ENCODE data around the gene YPEL5.
A peak's percentile ranks its signal among the peaks of the same experiment; 100 is the strongest.
"Not testable (repeated sequence)": the region's sequence is repeated elsewhere in the genome, so short reads cannot be mapped to it uniquely, and the experiment has no call there.

Gene YPEL5

DNA sequence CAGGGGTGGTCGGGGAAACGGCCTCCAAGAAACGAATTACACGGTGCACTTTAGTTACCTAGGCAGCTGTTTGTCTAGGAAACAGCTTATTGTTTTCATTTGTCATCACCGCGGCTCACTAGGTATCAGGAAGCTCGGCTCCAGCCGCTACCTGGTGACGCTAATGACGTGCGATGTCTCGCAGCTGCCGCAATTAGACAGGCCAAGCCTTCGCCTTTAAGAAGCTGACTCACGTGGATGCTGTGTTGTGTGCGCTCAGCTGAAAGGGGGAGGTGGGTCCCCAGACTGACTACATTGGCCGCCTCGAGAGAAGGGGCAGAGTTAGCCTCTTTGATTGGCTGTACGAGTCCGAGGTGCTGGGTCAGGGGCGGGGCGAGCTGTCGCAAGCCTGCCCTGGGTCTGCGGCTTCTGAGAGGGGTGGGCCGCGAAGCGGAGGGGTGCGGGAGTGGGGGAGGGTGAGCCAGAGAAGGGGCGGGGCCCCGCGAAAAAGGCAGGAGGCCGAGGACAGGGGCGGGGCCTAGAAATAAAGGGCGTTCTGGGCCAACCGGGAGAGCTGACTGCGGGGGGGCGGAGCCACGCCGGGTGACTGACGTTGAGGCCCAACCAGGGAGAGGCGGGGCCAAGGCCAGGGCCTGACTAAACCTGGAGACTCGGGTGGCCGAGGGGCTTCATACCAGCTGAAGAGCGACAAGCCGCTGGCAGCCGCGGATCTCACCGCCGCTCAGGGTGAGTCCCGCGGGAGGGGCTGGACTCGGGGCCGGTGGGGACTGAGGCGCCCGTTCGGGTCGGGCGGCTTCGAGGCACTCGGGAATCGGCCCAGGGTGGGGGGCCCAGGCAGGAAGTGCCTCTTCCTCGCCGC is at the start of gene YPEL5:
Gene YPEL5, plus strand, starts transcription at position 671 of the 859 bp plus-strand sequence. CDS start 9,645 bp downstream, outside the sequence.
- H3K4me3 ChIP-seq (replicated peaks; ENCODE audit: low read depth, low read length) = peak within 1 kb of the TSS; percentile 69
- TF ChIP-seq, protein P1, sequence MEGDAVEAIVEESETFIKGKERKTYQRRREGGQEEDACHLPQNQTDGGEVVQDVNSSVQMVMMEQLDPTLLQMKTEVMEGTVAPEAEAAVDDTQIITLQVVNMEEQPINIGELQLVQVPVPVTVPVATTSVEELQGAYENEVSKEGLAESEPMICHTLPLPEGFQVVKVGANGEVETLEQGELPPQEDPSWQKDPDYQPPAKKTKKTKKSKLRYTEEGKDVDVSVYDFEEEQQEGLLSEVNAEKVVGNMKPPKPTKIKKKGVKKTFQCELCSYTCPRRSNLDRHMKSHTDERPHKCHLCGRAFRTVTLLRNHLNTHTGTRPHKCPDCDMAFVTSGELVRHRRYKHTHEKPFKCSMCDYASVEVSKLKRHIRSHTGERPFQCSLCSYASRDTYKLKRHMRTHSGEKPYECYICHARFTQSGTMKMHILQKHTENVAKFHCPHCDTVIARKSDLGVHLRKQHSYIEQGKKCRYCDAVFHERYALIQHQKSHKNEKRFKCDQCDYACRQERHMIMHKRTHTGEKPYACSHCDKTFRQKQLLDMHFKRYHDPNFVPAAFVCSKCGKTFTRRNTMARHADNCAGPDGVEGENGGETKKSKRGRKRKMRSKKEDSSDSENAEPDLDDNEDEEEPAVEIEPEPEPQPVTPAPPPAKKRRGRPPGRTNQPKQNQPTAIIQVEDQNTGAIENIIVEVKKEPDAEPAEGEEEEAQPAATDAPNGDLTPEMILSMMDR (IDR thresholded peaks at IDR 0.05; ENCODE audit: low read depth, low read length, missing control alignments) = no peak
- DNase-seq (ENCODE audit: extremely low read depth, low read depth) = peak; percentile 97

DNA sequence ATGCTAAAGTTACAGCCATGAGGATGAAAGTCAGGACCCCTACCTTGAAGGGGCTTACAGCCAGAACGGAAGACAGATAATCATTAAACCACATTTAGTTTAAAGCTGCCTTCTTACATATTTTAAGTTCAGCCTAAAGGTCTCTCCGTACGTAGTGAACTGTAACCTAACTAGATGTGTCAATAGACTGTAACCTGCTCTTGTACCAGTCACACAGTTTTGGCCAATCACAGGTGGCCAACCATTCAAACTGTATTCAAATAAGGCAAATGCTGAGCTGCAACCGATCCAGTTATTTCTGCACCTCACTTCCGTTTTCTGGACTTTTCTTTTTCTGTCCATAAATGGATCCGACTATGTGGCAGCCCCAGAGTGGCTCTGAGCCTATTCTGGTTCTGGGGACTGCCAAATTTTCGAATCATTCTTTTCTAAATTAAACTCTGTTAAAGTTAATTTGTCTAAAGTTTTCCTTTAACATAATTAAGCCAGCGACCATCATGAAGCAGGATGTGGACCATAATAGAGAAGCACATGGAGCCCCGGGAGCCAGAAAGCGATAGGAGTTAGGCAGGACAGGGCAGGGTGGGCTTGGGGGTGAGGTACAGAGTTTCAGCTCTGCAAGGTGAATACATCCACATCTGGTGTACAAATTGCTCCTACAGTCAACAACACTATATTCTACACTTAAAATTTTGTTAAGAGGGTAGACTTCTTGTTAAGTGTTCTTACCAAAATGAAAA is 48.4 kb upstream of the YPEL5 start:
- TF ChIP-seq, protein P1 (IDR thresholded peaks at IDR 0.05; ENCODE audit: low read depth, low read length, missing control alignments) = no peak
- H3K4me3 ChIP-seq (replicated peaks; ENCODE audit: low read depth, low read length) = no peak overlapping the region
- DNase-seq (ENCODE audit: extremely low read depth, low read depth) = no peak

DNA sequence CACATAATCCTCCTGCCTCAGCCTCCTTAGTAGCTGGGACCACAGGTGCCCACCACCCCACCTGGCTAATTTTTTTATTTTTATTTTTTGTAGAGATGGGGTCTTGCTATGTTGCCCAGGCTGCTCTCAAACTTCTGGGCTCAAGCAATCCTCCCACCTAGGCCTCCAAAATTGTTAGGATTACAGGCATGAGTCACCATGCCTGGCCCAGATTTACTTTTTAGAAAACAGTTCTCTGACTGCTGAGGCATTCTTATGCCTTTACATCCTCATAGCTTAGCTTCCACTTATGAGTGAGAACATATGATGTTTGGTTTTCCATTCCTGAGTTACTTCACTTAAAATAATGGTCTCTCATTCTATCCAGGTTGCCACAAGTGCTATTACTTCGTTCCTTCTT is 47.4 kb upstream of the YPEL5 start:
- not testable (repeated sequence) for H3K4me3 ChIP-seq (replicated peaks; ENCODE audit: low read depth, low read length); DNase-seq (ENCODE audit: extremely low read depth, low read depth)

DNA sequence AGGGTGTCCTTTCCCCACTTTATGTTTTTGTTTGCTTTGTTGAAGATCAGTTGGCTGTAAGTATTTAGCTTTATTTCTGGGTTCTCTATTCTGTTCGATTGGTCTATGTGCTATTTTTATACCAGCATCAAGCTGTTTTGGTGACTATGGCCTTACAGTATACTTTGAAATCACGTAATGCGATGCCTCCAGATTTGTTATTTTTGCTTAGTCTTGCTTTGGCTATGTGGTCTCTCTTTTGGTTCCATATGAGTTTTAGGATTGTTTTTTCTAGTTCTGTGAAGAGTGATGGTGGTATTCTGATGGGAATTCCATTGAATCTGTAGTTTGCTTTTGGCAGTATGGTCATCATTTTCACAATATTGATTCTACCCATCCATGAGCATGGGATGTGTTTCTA is 46.1 kb upstream of the YPEL5 start:
- H3K4me3 ChIP-seq (replicated peaks; ENCODE audit: low read depth, low read length); DNase-seq (ENCODE audit: extremely low read depth, low read depth): not testable (repeated sequence)

DNA sequence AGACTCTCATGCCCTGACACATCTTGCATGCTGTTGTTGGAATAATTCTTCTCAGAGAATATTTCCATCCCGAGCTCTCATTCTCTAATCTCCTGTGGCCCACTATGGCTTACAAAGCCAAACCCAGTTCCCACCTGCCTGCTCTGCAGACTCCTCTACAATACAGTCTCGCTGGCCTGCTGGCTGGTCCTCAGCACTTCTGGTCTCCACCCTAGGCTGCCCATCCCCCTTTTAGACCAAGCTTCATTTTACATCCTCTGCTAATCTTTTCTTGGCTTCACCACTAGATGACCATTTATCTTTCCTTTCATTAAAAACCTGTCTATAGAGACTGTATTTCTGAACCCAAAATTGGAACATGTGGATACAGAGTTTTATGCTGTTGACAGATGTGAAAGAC is 42.5 kb upstream of the YPEL5 start:
- no peak overlapping the region for H3K4me3 ChIP-seq (replicated peaks; ENCODE audit: low read depth, low read length)
- TF ChIP-seq, protein P1 (IDR thresholded peaks at IDR 0.05; ENCODE audit: low read depth, low read length, missing control alignments) = no peak
- DNase-seq (ENCODE audit: extremely low read depth, low read depth) = no peak

DNA sequence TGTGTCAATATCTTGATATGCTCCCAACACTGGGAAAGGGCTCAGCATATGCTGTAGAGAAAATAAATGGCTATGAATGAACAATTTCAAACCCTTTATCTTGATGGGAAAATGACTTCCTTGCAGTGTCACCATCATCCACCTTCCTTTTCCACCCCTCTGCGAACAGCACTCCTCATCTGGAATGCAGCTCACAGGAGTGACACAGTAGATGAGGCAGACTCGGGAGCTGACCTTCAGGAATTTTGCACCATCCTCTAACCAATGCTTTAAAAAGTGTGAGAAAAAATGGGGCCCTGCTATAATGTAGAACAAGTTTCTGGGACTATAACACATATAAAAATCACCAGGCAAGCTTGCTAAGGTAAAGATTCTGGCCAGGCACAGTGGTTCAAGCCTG is 41.3 kb upstream of the YPEL5 start:
- no peak for DNase-seq (ENCODE audit: extremely low read depth, low read depth)
- TF ChIP-seq, protein P1 (IDR thresholded peaks at IDR 0.05; ENCODE audit: low read depth, low read length, missing control alignments) = no peak
- H3K4me3 ChIP-seq (replicated peaks; ENCODE audit: low read depth, low read length) = no peak overlapping the region

DNA sequence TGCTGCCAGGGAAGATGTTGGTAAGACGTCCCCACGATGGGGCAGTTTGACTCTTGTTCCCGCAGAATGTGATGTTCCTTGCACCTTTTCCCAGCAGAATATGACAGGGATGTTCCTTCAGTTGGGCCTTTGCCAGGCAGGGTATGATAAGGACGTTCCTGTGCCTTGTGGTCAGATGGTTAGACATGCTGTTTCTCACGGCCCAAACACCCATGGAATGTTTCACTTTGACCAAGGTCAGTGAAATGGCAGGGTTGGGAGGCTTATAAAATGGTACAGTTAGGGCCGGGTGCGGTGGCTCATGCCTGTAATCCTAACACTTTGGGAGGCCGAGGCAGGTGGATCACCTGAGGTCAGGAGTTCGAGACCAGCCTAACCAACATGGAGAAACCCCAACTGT is 40.3 kb upstream of the YPEL5 start:
- TF ChIP-seq, protein P1 (IDR thresholded peaks at IDR 0.05; ENCODE audit: low read depth, low read length, missing control alignments) = no peak
- DNase-seq (ENCODE audit: extremely low read depth, low read depth) = no peak

More for the DNA sequence above, 40.3 kb upstream of the YPEL5 start:
- H3K4me3 ChIP-seq (replicated peaks; ENCODE audit: low read depth, low read length) = no peak overlapping the region
